GM18861 (cell line): ENCODE data around the gene RIT2.

Experiments used
- ATAC-seq: cut with Tn5 transposase; IDR thresholded peaks from one replicate; pipeline ENCODE4 v1.9.1; 2021; ENCODE audit not compliant: unreplicated experiment

The RIT2 gene

GRCh38 chr18:43115076-43115921 is at the start of gene RIT2:
Gene RIT2, minus strand, starts transcription at chr18:43115685.
- ATAC-seq = no peak

- ATAC-seq = no peak
Observed at GRCh38 chr18:43161528-43161927, 46.0 kb upstream of the RIT2 start.

GRCh38 chr18:43160509-43160908 is 45.0 kb upstream of the RIT2 start:
- ATAC-seq = no peak

- ATAC-seq = no peak
Observed at GRCh38 chr18:43159926-43160325, 44.4 kb upstream of the RIT2 start.

GRCh38 chr18:43159086-43159770 is 43.7 kb upstream of the RIT2 start:
- ATAC-seq = no peak

- no peak for ATAC-seq
Observed at GRCh38 chr18:43158381-43158780, 42.9 kb upstream of the RIT2 start.

- no peak for ATAC-seq
Observed at GRCh38 chr18:43155842-43156241, 40.4 kb upstream of the RIT2 start.

GRCh38 chr18:43148231-43148630 is 32.7 kb upstream of the RIT2 start:
- ATAC-seq = no peak

- no peak for ATAC-seq
Observed at GRCh38 chr18:43141208-43141607, 25.7 kb upstream of the RIT2 start.

GRCh38 chr18:43139288-43139946 is 23.9 kb upstream of the RIT2 start:
- ATAC-seq = no peak

- no peak for ATAC-seq
Observed at GRCh38 chr18:43134876-43135275, 19.4 kb upstream of the RIT2 start.

- ATAC-seq = no peak
Observed at GRCh38 chr18:43130716-43131260, 15.3 kb upstream of the RIT2 start.

- no peak for ATAC-seq
Observed at GRCh38 chr18:43129946-43130524, 14.6 kb upstream of the RIT2 start.

GRCh38 chr18:43125471-43125870 is 10.0 kb upstream of the RIT2 start:
- no peak for ATAC-seq

GRCh38 chr18:43122955-43123354 is 7.5 kb upstream of the RIT2 start:
- no peak for ATAC-seq

- no peak for ATAC-seq
Observed at GRCh38 chr18:43116699-43117294, 1.3 kb upstream of the RIT2 start.

GRCh38 chr18:43113220-43113895 is 2.1 kb downstream of the RIT2 start:
- no peak for ATAC-seq

- ATAC-seq = no peak
Observed at GRCh38 chr18:43108882-43109281, 6.6 kb downstream of the RIT2 start.

- ATAC-seq = no peak
Observed at GRCh38 chr18:43108469-43108868, 7.0 kb downstream of the RIT2 start.

GRCh38 chr18:43093646-43094045 is 21.8 kb downstream of the RIT2 start:
- no peak for ATAC-seq
